ENCODE results near the gene INPP4A. TPM values are rescaled to one million over a fixed set of nuclear protein-coding genes. Genes with fewer than 3 reads are reported as not detected.
A peak's percentile ranks its signal among the peaks of the same experiment; 100 is the strongest.

Gene INPP4A
- total and polyA plus RNA-seq, 9 of the 15 experiments (the other 6 are each of a cell fraction or from before 2014, with no cell fraction given), result 1.8 to 15.7 (median 8.3) TPM

DNA sequence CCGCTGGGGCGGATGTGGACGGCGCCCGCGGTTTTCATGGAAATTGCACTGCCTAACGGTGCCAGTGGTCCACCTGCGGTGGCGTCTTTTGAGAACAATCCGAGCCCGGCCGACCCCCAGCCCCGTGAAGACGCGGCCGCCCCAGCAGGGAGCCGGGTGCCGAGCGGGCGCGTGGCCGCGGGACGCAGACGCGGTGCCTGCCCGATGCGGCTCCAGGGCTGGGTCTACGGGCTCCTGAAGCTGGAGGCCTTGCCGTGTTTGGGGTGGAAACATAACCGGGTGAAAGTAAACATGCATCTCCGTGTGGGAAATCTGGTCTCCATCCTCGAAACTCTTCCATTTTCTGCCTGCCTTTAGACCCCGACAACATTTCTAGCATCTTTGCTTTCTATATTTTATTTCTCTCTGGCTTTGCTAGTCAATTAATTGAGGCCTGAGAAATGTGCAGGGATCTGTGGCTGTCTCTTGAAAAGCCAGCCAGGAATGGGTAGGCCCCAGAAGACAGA, 572 bp downstream of the INPP4A start (continued):
- TF ChIP-seq, protein P1, sequence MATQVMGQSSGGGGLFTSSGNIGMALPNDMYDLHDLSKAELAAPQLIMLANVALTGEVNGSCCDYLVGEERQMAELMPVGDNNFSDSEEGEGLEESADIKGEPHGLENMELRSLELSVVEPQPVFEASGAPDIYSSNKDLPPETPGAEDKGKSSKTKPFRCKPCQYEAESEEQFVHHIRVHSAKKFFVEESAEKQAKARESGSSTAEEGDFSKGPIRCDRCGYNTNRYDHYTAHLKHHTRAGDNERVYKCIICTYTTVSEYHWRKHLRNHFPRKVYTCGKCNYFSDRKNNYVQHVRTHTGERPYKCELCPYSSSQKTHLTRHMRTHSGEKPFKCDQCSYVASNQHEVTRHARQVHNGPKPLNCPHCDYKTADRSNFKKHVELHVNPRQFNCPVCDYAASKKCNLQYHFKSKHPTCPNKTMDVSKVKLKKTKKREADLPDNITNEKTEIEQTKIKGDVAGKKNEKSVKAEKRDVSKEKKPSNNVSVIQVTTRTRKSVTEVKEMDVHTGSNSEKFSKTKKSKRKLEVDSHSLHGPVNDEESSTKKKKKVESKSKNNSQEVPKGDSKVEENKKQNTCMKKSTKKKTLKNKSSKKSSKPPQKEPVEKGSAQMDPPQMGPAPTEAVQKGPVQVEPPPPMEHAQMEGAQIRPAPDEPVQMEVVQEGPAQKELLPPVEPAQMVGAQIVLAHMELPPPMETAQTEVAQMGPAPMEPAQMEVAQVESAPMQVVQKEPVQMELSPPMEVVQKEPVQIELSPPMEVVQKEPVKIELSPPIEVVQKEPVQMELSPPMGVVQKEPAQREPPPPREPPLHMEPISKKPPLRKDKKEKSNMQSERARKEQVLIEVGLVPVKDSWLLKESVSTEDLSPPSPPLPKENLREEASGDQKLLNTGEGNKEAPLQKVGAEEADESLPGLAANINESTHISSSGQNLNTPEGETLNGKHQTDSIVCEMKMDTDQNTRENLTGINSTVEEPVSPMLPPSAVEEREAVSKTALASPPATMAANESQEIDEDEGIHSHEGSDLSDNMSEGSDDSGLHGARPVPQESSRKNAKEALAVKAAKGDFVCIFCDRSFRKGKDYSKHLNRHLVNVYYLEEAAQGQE (IDR thresholded peaks at IDR 0.05; ENCODE audit: borderline replicate concordance), result no peak
- TF ChIP-seq, protein P1 (CRISPR knock-in tag; IDR thresholded peaks at IDR 0.05; ENCODE audit: low read depth), result no peak
- peak; percentile 39; the same call in 1 of the 2 replicates for TF ChIP-seq L3MBTL2 (IDR thresholded peaks at IDR 0.05)
- TF ChIP-seq PHF8 (IDR thresholded peaks at IDR 0.05; ENCODE audit: borderline replicate concordance, low read length), result no peak
- 0 out of 2 replicates have a peak, but pooled peaks have one; percentile 1 for TF ChIP-seq RBFOX2 (IDR thresholded peaks at IDR 0.05; ENCODE audit: low read depth, low read length)
- no peak for TF ChIP-seq ATF7 (IDR thresholded peaks at IDR 0.05)
- no peak for TF ChIP-seq NR2C2 (CRISPR knock-in tag; IDR thresholded peaks at IDR 0.05)
- TF ChIP-seq NR2C2 (tag; IDR thresholded peaks at IDR 0.05), result peak; percentile 14; the same call in 1 of the 2 replicates
- TF ChIP-seq SRSF1 (IDR thresholded peaks at IDR 0.05; ENCODE audit: low read depth, low read length), result no peak
- no peak for TF ChIP-seq GTF2F1 (IDR thresholded peaks at IDR 0.05; ENCODE audit: low read depth, low read length)
- TF ChIP-seq CREM (IDR thresholded peaks at IDR 0.05; ENCODE audit: low read depth), result 0 out of 2 replicates have a peak, but pooled peaks have one; percentile 5
- TF ChIP-seq, protein P2, sequence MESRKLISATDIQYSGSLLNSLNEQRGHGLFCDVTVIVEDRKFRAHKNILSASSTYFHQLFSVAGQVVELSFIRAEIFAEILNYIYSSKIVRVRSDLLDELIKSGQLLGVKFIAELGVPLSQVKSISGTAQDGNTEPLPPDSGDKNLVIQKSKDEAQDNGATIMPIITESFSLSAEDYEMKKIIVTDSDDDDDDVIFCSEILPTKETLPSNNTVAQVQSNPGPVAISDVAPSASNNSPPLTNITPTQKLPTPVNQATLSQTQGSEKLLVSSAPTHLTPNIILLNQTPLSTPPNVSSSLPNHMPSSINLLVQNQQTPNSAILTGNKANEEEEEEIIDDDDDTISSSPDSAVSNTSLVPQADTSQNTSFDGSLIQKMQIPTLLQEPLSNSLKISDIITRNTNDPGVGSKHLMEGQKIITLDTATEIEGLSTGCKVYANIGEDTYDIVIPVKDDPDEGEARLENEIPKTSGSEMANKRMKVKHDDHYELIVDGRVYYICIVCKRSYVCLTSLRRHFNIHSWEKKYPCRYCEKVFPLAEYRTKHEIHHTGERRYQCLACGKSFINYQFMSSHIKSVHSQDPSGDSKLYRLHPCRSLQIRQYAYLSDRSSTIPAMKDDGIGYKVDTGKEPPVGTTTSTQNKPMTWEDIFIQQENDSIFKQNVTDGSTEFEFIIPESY (CRISPR knock-in tag; IDR thresholded peaks at IDR 0.05), result no peak
- no peak for TF ChIP-seq ZNF707 (CRISPR knock-in tag; conservative IDR thresholded peaks at IDR 0.05)
- peak; percentile 72 for TF ChIP-seq ZSCAN29 (IDR thresholded peaks at IDR 0.05)
- TF ChIP-seq ZNF79 (CRISPR knock-in tag; IDR thresholded peaks at IDR 0.05; ENCODE audit: low read depth), result no peak
- TF ChIP-seq ZFX (CRISPR knock-in tag; IDR thresholded peaks at IDR 0.05), result peak; percentile 33; the same call in 1 of the 2 replicates
- peak; percentile 0; the same call in 1 of the 2 replicates for TF ChIP-seq ZBTB7A (IDR thresholded peaks at IDR 0.05; ENCODE audit: borderline replicate concordance, control insufficient read depth, low read depth, low read length)
- TF ChIP-seq, protein P3, sequence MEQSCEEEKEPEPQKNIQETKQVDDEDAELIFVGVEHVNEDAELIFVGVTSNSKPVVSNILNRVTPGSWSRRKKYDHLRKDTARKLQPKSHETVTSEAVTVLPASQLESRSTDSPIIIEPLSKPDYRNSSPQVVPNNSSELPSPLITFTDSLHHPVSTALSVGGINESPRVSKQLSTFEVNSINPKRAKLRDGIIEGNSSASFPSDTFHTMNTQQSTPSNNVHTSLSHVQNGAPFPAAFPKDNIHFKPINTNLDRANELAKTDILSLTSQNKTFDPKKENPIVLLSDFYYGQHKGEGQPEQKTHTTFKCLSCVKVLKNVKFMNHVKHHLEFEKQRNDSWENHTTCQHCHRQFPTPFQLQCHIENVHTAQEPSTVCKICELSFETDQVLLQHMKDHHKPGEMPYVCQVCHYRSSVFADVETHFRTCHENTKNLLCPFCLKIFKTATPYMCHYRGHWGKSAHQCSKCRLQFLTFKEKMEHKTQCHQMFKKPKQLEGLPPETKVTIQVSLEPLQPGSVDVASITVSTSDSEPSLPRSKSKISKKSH (CRISPR knock-in tag; IDR thresholded peaks at IDR 0.05), result no peak
